ENCODE results near the gene CTNNA3.
"Not testable (repeated sequence)": the region's sequence is repeated elsewhere in the genome, so short reads cannot be mapped to it uniquely, and the experiment has no call there.

Gene CTNNA3

GRCh38 chr10:67402620-67403019, 293.4 kb downstream of the CTNNA3 start:
- ATAC-seq (ENCODE audit: low read depth) (no peak), DNase-seq (ENCODE audit: low spot score) (no peak)
- H3K9me3 ChIP-seq (ENCODE audit: severe bottlenecking) = no peaks in the 10 kb centered on the region
- no peak overlapping the region for H3K4me3 ChIP-seq (ENCODE audit: severe bottlenecking)
- H3K27me3 ChIP-seq (ENCODE audit: insufficient read depth, poor library complexity, severe bottlenecking) = no peaks in the 10 kb centered on the region
- no peaks in the 10 kb centered on the region for H3K36me3 ChIP-seq (ENCODE audit: low read depth)
- no peak overlapping the region for H3K27ac ChIP-seq (ENCODE audit: poor library complexity, severe bottlenecking)
- H3K4me1 ChIP-seq (ENCODE audit: insufficient read depth, poor library complexity, severe bottlenecking) = no peaks in the 10 kb centered on the region
- TF ChIP-seq CTCF (IDR thresholded peaks at IDR 0.05; ENCODE audit: poor library complexity, severe bottlenecking) = no peak

DNA sequence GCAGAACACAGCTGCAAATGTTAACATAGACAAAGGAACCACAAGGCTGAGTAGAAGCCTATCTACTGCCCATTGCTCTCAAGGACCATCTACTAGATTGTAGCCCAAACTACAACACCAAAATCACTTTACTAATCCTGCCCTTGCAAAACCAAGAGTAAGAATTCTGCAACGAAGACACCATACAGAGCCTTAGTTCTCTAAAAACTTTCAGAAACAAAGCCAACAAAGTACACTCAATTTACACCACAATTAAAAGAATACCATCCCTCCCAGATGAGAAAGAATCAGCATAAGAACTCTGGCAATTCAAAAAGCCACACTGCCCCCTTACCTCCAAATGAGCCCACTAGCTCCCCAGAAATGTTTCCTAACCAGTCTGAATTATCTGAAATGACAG, 294.3 kb downstream of the CTNNA3 start:
- DNase-seq (ENCODE audit: low spot score) (no peak), ATAC-seq (ENCODE audit: low read depth) (no peak)
- TF ChIP-seq CTCF (IDR thresholded peaks at IDR 0.05; ENCODE audit: poor library complexity, severe bottlenecking) = no peak
- H3K9me3 ChIP-seq (ENCODE audit: severe bottlenecking) = no peaks in the 10 kb centered on the region
- no peaks in the 10 kb centered on the region for H3K27me3 ChIP-seq (ENCODE audit: insufficient read depth, poor library complexity, severe bottlenecking)
- H3K4me1 ChIP-seq (ENCODE audit: insufficient read depth, poor library complexity, severe bottlenecking) = no peaks in the 10 kb centered on the region
- no peak overlapping the region for H3K4me3 ChIP-seq (ENCODE audit: severe bottlenecking)
- no peaks in the 10 kb centered on the region for H3K36me3 ChIP-seq (ENCODE audit: low read depth)
- H3K27ac ChIP-seq (ENCODE audit: poor library complexity, severe bottlenecking) = no peak overlapping the region

DNA sequence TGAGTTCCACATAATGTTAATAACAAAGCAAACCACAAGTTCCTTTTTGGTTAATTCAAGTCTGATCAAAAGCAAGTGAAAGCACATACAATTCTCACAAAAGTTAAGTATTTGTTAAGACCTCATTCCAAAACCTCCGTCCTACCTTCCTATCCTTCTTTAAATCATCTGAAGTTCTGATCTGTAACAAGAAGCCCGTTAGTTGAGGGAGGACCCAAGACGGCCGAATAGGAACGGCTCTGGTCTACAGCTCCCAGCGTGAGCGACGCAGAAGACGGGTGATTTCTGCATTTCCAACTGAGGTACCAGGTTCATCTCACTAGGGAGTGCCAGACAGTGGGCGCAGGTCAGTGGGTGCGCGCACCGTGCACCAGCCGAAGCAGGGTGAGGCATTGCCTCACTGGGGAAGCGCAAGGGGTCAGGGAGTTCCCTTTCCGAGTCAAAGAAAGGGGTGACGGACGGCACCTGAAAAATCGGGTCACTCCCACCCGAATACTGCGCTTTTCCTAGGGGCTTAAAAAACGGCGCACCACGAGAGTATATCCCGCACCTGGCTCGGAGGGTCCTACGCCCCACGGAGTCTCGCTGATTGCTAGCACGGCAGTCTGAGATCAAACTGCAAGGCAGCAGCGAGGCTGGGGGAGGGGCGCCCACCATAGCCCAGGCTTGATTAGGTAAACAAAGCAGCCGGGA, 309.0 kb downstream of the CTNNA3 start:
- not testable (repeated sequence) for H3K36me3 ChIP-seq (ENCODE audit: low read depth); H3K4me3 ChIP-seq (ENCODE audit: severe bottlenecking); H3K9me3 ChIP-seq (ENCODE audit: severe bottlenecking); DNase-seq (ENCODE audit: low spot score); H3K27ac ChIP-seq (ENCODE audit: poor library complexity, severe bottlenecking); ATAC-seq (ENCODE audit: low read depth); H3K4me1 ChIP-seq (ENCODE audit: insufficient read depth, poor library complexity, severe bottlenecking)
- H3K27me3 ChIP-seq (ENCODE audit: insufficient read depth, poor library complexity, severe bottlenecking) = peaks cover 18% of the 10 kb centered on the region

- ATAC-seq (ENCODE audit: low read depth) = no peak
These were observed 309.7 kb downstream of the CTNNA3 start for GRCh38 chr10:67386260-67386659.

GRCh38 chr10:67385566-67385965, 310.4 kb downstream of the CTNNA3 start:
- Histone ChIP-seq H3K4me3 (ENCODE audit: severe bottlenecking) (no peak overlapping the region), H3K9me3 (ENCODE audit: severe bottlenecking) (no peaks in the 10 kb centered on the region), H3K4me1 (ENCODE audit: insufficient read depth, poor library complexity, severe bottlenecking) (no peaks in the 10 kb centered on the region), H3K27ac (ENCODE audit: poor library complexity, severe bottlenecking) (no peak overlapping the region), H3K36me3 (ENCODE audit: low read depth) (no peaks in the 10 kb centered on the region), H3K27me3 (ENCODE audit: insufficient read depth, poor library complexity, severe bottlenecking) (peaks cover 18% of the 10 kb centered on the region)
- DNase-seq (ENCODE audit: low spot score) = no peak
- no peak for TF ChIP-seq CTCF (IDR thresholded peaks at IDR 0.05; ENCODE audit: poor library complexity, severe bottlenecking)
- no peak for ATAC-seq (ENCODE audit: low read depth)

More at GRCh38 chr10:67386260-67386659, 309.7 kb downstream of the CTNNA3 start:
- TF ChIP-seq CTCF (IDR thresholded peaks at IDR 0.05; ENCODE audit: poor library complexity, severe bottlenecking) = no peak
- no peak overlapping the region for H3K4me3 ChIP-seq (ENCODE audit: severe bottlenecking)
- no peaks in the 10 kb centered on the region for H3K4me1 ChIP-seq (ENCODE audit: insufficient read depth, poor library complexity, severe bottlenecking)
- H3K9me3 ChIP-seq (ENCODE audit: severe bottlenecking) = no peaks in the 10 kb centered on the region
- no peak overlapping the region for H3K27ac ChIP-seq (ENCODE audit: poor library complexity, severe bottlenecking)
- no peaks in the 10 kb centered on the region for H3K36me3 ChIP-seq (ENCODE audit: low read depth)
- H3K27me3 ChIP-seq (ENCODE audit: insufficient read depth, poor library complexity, severe bottlenecking) = peaks cover 18% of the 10 kb centered on the region
- DNase-seq (ENCODE audit: low spot score) = no peak
